Transverse colon (tissue), 4 donors: ENCODE results near the gene DALRD3. TPM values are rescaled to one million over a fixed set of nuclear protein-coding genes. Genes with fewer than 3 reads are reported as not detected.

Experiments
- DNase-seq: peaks from one replicate; pipeline ENCODE4 v3.0.0-alpha.2; 2019
- H3K27ac ChIP-seq, 4 donors: fragments of 200-600 bp; sonication (generic); 2 replicates each; pipeline ENCODE4 v1.5.1; 2016 to 2018; ENCODE audit warnings: inconsistent platforms in 4 of 4
- H3K27me3 ChIP-seq: fragments of 200-600 bp; sonication (generic); 2 replicates; pipeline ENCODE4 v1.5.1; 2017; ENCODE audit warnings: inconsistent platforms
- H3K36me3 ChIP-seq, 4 donors: fragments of 200-600 bp; sonication (generic); 2 replicates each; pipeline ENCODE4 v1.5.1; 2017 to 2019; ENCODE audit warnings: inconsistent platforms in 4 of 4
- H3K4me1 ChIP-seq, 4 donors: fragments of 200-600 bp; sonication (generic); 2 replicates each; pipeline ENCODE4 v1.5.1; 2017 to 2020; ENCODE audit warnings: inconsistent platforms in 4 of 4
- H3K4me3 ChIP-seq, 4 donors: fragments of 200-600 bp; sonication (generic); 1 replicate in 1 of 4; 2 replicates in 3 of 4; pipeline versions ENCODE4 v1.5.1 to v1.6.1; 2017 to 2019; ENCODE audit warnings: inconsistent platforms in 4 of 4
- H3K9me3 ChIP-seq, 2 donors: fragments of 200-600 bp; sonication (generic); 2 replicates each; pipeline ENCODE4 v1.5.1; 2017 to 2019; ENCODE audit warnings: inconsistent platforms in 2 of 2
- CTCF ChIP-seq, 5 experiments: fragments of 200-600 bp in 3 of 5; fragments of 450-650 bp in 2 of 5; sonication (generic) in 3 of 5; IDR thresholded peaks; 1 replicate in 2 of 5; 2 replicates in 3 of 5; pipeline ENCODE4 v1.5.1; 2016 to 2017; ENCODE audit warnings: antibody characterized with exemption in 5 of 5, inconsistent platforms in 3 of 5, mild to moderate bottlenecking in 2 of 5, moderate library complexity in 1 of 5
- EP300 ChIP-seq: sonication (generic); formaldehyde crosslinking; IDR thresholded peaks from one replicate; pipeline ENCODE4 v1.6.1; 2017; ENCODE audit warnings: antibody characterized with exemption, low read depth
- POLR2A ChIP-seq: fragments of 450-650 bp; IDR thresholded peaks from one replicate; pipeline ENCODE4 v1.6.1; 2016; ENCODE audit warnings: antibody characterized with exemption, mild to moderate bottlenecking, moderate library complexity
- POLR2AphosphoS5 ChIP-seq, 3 donors: sonication (generic); formaldehyde crosslinking; IDR thresholded peaks; one replicate each; pipeline ENCODE4 v1.6.1; 2016; ENCODE audit warnings: antibody characterized with exemption in 3 of 3
- WGBS, 2 donors: methylation state at CpG; one replicate each; pipeline ENCODE4 v1.1.5; 2018; ENCODE audit warnings: low coverage in 1 of 2; 5-methylcytosine and 5-hydroxymethylcytosine counted together
- in situ Hi-C, 4 donors: fragments of 200-750 bp; cut with MboI; loops; one replicate each; pipeline versions ENCODE4 v1.15.0 to v1.15.1; 2017; ENCODE audit warnings: low sequenced_read_pairs in 3 of 4, low pct_ligation_motif_present in 1 of 4, low pct_unique_long_range_greater_than_20kb in 1 of 4
- intact Hi-C: fragments of 100-400 bp; cut with DNase I; formaldehyde crosslinking; loops from one replicate; pipeline ENCODE4 v1.15.1; 2023; ENCODE audit warnings: low total_unique reads
- total RNA-seq, 4 donors: library from RNA; depleted of rRNA; stranded (reverse); fragments of >200 nt; gene quantifications; one replicate each; pipeline ENCODE4 v1.1.0, GENCODE V29; 2016

Gene DALRD3
- total RNA-seq, 4 donors from 2014 or later: 30.4 to 136 (median 42.0) TPM

- 94% methylated on average over 6 of the region's 6 CpGs; no CpG with 5 or more reads in 1 of the 2 donors for WGBS, 2 donors
- in situ Hi-C loops: no loop called here
- peaks cover 10 to 17% (median 14%) of the 10 kb centered on the region in 4 donors for H3K4me1 ChIP-seq
- no peak overlapping the region for H3K27ac ChIP-seq
- H3K27me3 ChIP-seq: no peaks in the 10 kb centered on the region
- TF ChIP-seq CTCF (IDR thresholded peaks at IDR 0.05): no peak
- H3K36me3 ChIP-seq: peaks cover 0 to 28% (median 8%) of the 10 kb centered on the region in 4 donors
- intact Hi-C loops: no loop called here
- no peak overlapping the region for H3K4me3 ChIP-seq
- H3K9me3 ChIP-seq: no peaks in the 10 kb centered on the region
- no peak for DNase-seq
Measured at GRCh38 chr3:49032646-49033304, 14.4 kb upstream of the DALRD3 start.

- no peaks in the 10 kb centered on the region for H3K27me3 ChIP-seq
- 90% methylated on average over 6 of the region's 6 CpGs; no CpG with 5 or more reads in 1 of the 2 donors for WGBS, 2 donors
- H3K9me3 ChIP-seq: no peaks in the 10 kb centered on the region
- TF ChIP-seq POLR2A (no peak), CTCF (IDR thresholded peaks at IDR 0.05) (no peak), POLR2AphosphoS5 (IDR thresholded peaks at IDR 0.05) (no peak), EP300 (no peak)
- no peak overlapping the region for H3K4me3 ChIP-seq
- peaks cover 10 to 18% (median 15%) of the 10 kb centered on the region in 4 donors for H3K4me1 ChIP-seq
- no peak for DNase-seq
- in situ Hi-C loops (no loop called here), intact Hi-C loops (no loop called here)
- peaks cover 0 to 24% (median 12%) of the 10 kb centered on the region in 4 donors for H3K36me3 ChIP-seq
- H3K27ac ChIP-seq: peak overlapping the region in 1 of 4 donors; percentile 94
Measured at GRCh38 chr3:49030321-49030720, 11.9 kb upstream of the DALRD3 start.

- Histone ChIP-seq H3K27ac (peak overlapping the region; percentile 89 to 96 (median 92)), H3K9me3 (no peaks in the 10 kb centered on the region), H3K36me3 (peaks cover 0 to 32% (median 12%) of the 10 kb centered on the region in 4 donors), H3K4me1 (peaks cover 10 to 21% (median 15%) of the 10 kb centered on the region in 4 donors), H3K4me3 (peak overlapping the region in 3 of 4 donors; percentile 38 to 64 (median 60)), H3K27me3 (no peaks in the 10 kb centered on the region)
- intact Hi-C loops: no loop called here
- 1% methylated on average over 7 of the region's 7 CpGs; no CpG with 5 or more reads in 1 of the 2 donors for WGBS, 2 donors
- TF ChIP-seq POLR2AphosphoS5 (IDR thresholded peaks at IDR 0.05) (no peak), CTCF (IDR thresholded peaks at IDR 0.05) (no peak), EP300 (no peak), POLR2A (no peak)
- no peak for DNase-seq
- in situ Hi-C loops: no loop called here
Measured at GRCh38 chr3:49029563-49029884, 11.1 kb upstream of the DALRD3 start.

- in situ Hi-C loops (no loop called here), intact Hi-C loops (no loop called here)
- Histone ChIP-seq H3K36me3 (peaks cover 0 to 38% (median 10%) of the 10 kb centered on the region in 4 donors), H3K27me3 (no peaks in the 10 kb centered on the region), H3K27ac (peak within 1 kb of the TSS; percentile 89 to 96 (median 92)), H3K4me1 (peaks cover 10 to 21% (median 15%) of the 10 kb centered on the region in 4 donors), H3K9me3 (no peaks in the 10 kb centered on the region), H3K4me3 (peak within 1 kb of the TSS; percentile 38 to 79 (median 62))
- no peak for TF ChIP-seq EP300
- TF ChIP-seq POLR2A: peak; percentile 98
- peak in 1 of 5 experiments; percentile 7 for TF ChIP-seq CTCF (IDR thresholded peaks at IDR 0.05)
- TF ChIP-seq POLR2AphosphoS5 (IDR thresholded peaks at IDR 0.05): peak; percentile 98 to 100 (median 99)
- WGBS, 2 donors: 2% methylated on average over 50 of the region's 55 CpGs; no CpG with 5 or more reads in 1 of the 2 donors
- DNase-seq: peak; percentile 95
Measured at GRCh38 chr3:49028673-49029562, 10.5 kb upstream of the DALRD3 start, which contains the start of gene IMPDH2. Gene IMPDH2, minus strand, starts transcription at chr3:49029398. Its CDS starts 48 bp downstream, at chr3:49029350.
